Measurements from ENCODE around the gene UTP14C.
"Not testable (repeated sequence)": the region's sequence is repeated elsewhere in the genome, so short reads cannot be mapped to it uniquely, and the experiment has no call there.

The UTP14C gene

GRCh38 chr13:52024481-52024880 lies at the start of gene UTP14C:
Gene UTP14C (plus strand): TSS chr13:52024691. CDS start chr13:52028805, 4,114 bp downstream.
- DNase-seq, result no peak

GRCh38 chr13:51976423-51976822 lies 48.1 kb upstream of the UTP14C start:
- DNase-seq, result no peak

- no peak for DNase-seq
Observed at GRCh38 chr13:51976890-51977289, 47.6 kb upstream of the UTP14C start.

- DNase-seq, result no peak
Observed at GRCh38 chr13:51977625-51978024, 46.9 kb upstream of the UTP14C start.

- no peak for DNase-seq
Observed at GRCh38 chr13:51978796-51979556, 45.5 kb upstream of the UTP14C start.

GRCh38 chr13:51980908-51981307 lies 43.6 kb upstream of the UTP14C start:
- no peak for DNase-seq

GRCh38 chr13:51981355-51981754 lies 43.1 kb upstream of the UTP14C start:
- DNase-seq, result no peak

- not testable (repeated sequence) for DNase-seq
Observed at GRCh38 chr13:51983292-51983691, 41.2 kb upstream of the UTP14C start.

GRCh38 chr13:51984904-51985303 lies 39.6 kb upstream of the UTP14C start:
- DNase-seq, result not testable (repeated sequence)

- no peak for DNase-seq
Observed at GRCh38 chr13:51988988-51989618, 35.4 kb upstream of the UTP14C start.

GRCh38 chr13:51993713-51994112 lies 30.8 kb upstream of the UTP14C start:
- no peak for DNase-seq

GRCh38 chr13:51995677-51996551 lies 28.6 kb upstream of the UTP14C start:
- no peak for DNase-seq

- DNase-seq, result no peak
Observed at GRCh38 chr13:51996641-51997040, 27.9 kb upstream of the UTP14C start.

GRCh38 chr13:51997186-51997585 lies 27.3 kb upstream of the UTP14C start:
- no peak for DNase-seq

GRCh38 chr13:51997641-51998330 lies 26.7 kb upstream of the UTP14C start:
- DNase-seq, result no peak

- no peak for DNase-seq
Observed at GRCh38 chr13:51998723-51999509, 25.6 kb upstream of the UTP14C start.

GRCh38 chr13:51999510-51999911 lies 25.0 kb upstream of the UTP14C start:
- no peak for DNase-seq

GRCh38 chr13:51999921-52000320 lies 24.6 kb upstream of the UTP14C start:
- no peak for DNase-seq

- DNase-seq, result peak; percentile 6
Observed at GRCh38 chr13:52001120-52001731, 23.3 kb upstream of the UTP14C start.

- no peak for DNase-seq
Observed at GRCh38 chr13:52002361-52002760, 22.1 kb upstream of the UTP14C start.

- DNase-seq, result no peak
Observed at GRCh38 chr13:52003541-52003940, 20.9 kb upstream of the UTP14C start.
